Measurements from ENCODE around the gene EHD3.

EHD3 gene

GRCh38 chr2:31296641-31297287 lies 62.8 kb downstream of the EHD3 start:
- TF ChIP-seq CTCF (IDR thresholded peaks at IDR 0.05), result no peak
- TF ChIP-seq ZFX (IDR thresholded peaks at IDR 0.05; ENCODE audit: borderline replicate concordance), result no peak
- no peak overlapping the region for H3K27ac ChIP-seq

GRCh38 chr2:31297751-31298150 lies 63.8 kb downstream of the EHD3 start:
- TF ChIP-seq CTCF (IDR thresholded peaks at IDR 0.05) (no peak), ZFX (IDR thresholded peaks at IDR 0.05; ENCODE audit: borderline replicate concordance) (no peak)
- H3K27ac ChIP-seq, result no peak overlapping the region

GRCh38 chr2:31299547-31299946 lies 65.6 kb downstream of the EHD3 start:
- TF ChIP-seq ZFX (IDR thresholded peaks at IDR 0.05; ENCODE audit: borderline replicate concordance), result no peak
- TF ChIP-seq CTCF (IDR thresholded peaks at IDR 0.05), result no peak
- H3K27ac ChIP-seq, result no peak overlapping the region

GRCh38 chr2:31300309-31300708 lies 66.4 kb downstream of the EHD3 start:
- no peak for TF ChIP-seq ZFX (IDR thresholded peaks at IDR 0.05; ENCODE audit: borderline replicate concordance)
- TF ChIP-seq CTCF (IDR thresholded peaks at IDR 0.05), result no peak
- H3K27ac ChIP-seq, result no peak overlapping the region

GRCh38 chr2:31302940-31303563 lies 69.1 kb downstream of the EHD3 start:
- TF ChIP-seq CTCF (IDR thresholded peaks at IDR 0.05) (no peak), ZFX (IDR thresholded peaks at IDR 0.05; ENCODE audit: borderline replicate concordance) (no peak)
- H3K27ac ChIP-seq, result no peak overlapping the region

GRCh38 chr2:31304816-31305215 lies 70.9 kb downstream of the EHD3 start:
- no peak overlapping the region for H3K27ac ChIP-seq
- TF ChIP-seq CTCF (IDR thresholded peaks at IDR 0.05), result no peak
- TF ChIP-seq ZFX (IDR thresholded peaks at IDR 0.05; ENCODE audit: borderline replicate concordance), result no peak

GRCh38 chr2:31312898-31313297 lies 78.9 kb downstream of the EHD3 start:
- TF ChIP-seq ZFX (IDR thresholded peaks at IDR 0.05; ENCODE audit: borderline replicate concordance) (no peak), CTCF (IDR thresholded peaks at IDR 0.05) (no peak)
- no peak overlapping the region for H3K27ac ChIP-seq
